IMR-90 (cell line): ENCODE results near the gene PRKAG2. TPM values are rescaled to one million over a fixed set of nuclear protein-coding genes. Genes with fewer than 3 reads are reported as not detected.
A peak's percentile ranks its signal among the peaks of the same experiment; 100 is the strongest.

Experiments used
- ATAC-seq: fragments of 200-7000 bp; cut with Tn5 transposase; 2 replicates; pipeline ENCODE4 v1.9.1; 2020; ENCODE audit warnings: low read depth, mild to moderate bottlenecking, moderate library complexity
- BruUV-seq: library from RNA; stranded (reverse); fragments of 400-500 nt; replicated peaks from 2 replicates; lab custom pipeline; 2021; lab: Mats Ljungman, UMichigan
- CTCF ChIA-PET: fragments of 300-600 bp; formaldehyde crosslinking; extraction: SDS; loops from one replicate; lab custom pipeline; 2021; ENCODE audit warnings: antibody characterized with exemption; lab: Yijun Ruan, JAX
- POLR2A ChIA-PET: fragments of 300-600 bp; sonication (Branson Sonifier 250); formaldehyde crosslinking; loops from one replicate; lab custom pipeline; 2022; ENCODE audit warnings: antibody characterized with exemption; ENCODE audit not compliant: unreplicated experiment; lab: Charles Lee
- DNase-seq: peaks from one replicate; pipeline ENCODE4 v3.0.0; 2013
- H2AFZ ChIP-seq: replicated peaks from 2 replicates; pipeline ENCODE3; 2013; ENCODE audit warnings: low read length, mild to moderate bottlenecking; ENCODE audit not compliant: poor library complexity
- H2AK5ac ChIP-seq: 2 replicates; pipeline ENCODE4 v1.6.1; 2013; ENCODE audit warnings: low read depth, low read length, inconsistent platforms
- H2AK9ac ChIP-seq: replicated peaks from 2 replicates; pipeline ENCODE3; 2013; ENCODE audit warnings: mild to moderate bottlenecking, low read depth, low read length, moderate library complexity; ENCODE audit not compliant: poor library complexity
- H2BK120ac ChIP-seq: 2 replicates; pipeline ENCODE4 v1.6.1; 2013; ENCODE audit warnings: low read depth, low read length, inconsistent platforms
- H2BK15ac ChIP-seq: 3 replicates; pipeline ENCODE4 v1.6.1; 2013; ENCODE audit warnings: low read depth, low read length, inconsistent platforms
- H2BK20ac ChIP-seq: 2 replicates; pipeline ENCODE4 v1.6.1; 2013; ENCODE audit warnings: low read depth, mild to moderate bottlenecking, inconsistent platforms, low read length, moderate library complexity
- H2BK5ac ChIP-seq: 2 replicates; pipeline ENCODE4 v1.6.1; 2013; ENCODE audit warnings: mild to moderate bottlenecking, low read depth, low read length, inconsistent platforms; ENCODE audit not compliant: poor library complexity, severe bottlenecking
- H3K14ac ChIP-seq: replicated peaks from 2 replicates; pipeline ENCODE4 v1.6.1; 2013; ENCODE audit warnings: low read depth, low read length, inconsistent platforms
- H3K18ac ChIP-seq: 2 replicates; pipeline ENCODE4 v1.6.1; 2013; ENCODE audit warnings: low read depth, low read length, control low read depth
- H3K23ac ChIP-seq: 2 replicates; pipeline ENCODE4 v1.6.1; 2013; ENCODE audit warnings: low read depth, low read length, inconsistent platforms
- H3K27ac ChIP-seq: 2 replicates; pipeline ENCODE4 v1.5.1; 2013; ENCODE audit warnings: mild to moderate bottlenecking, control low read depth, low read length; ENCODE audit not compliant: insufficient read depth
- H3K27me3 ChIP-seq: 2 replicates; pipeline ENCODE4 v1.6.1; 2013; ENCODE audit warnings: low read length; ENCODE audit not compliant: control insufficient read depth, insufficient read depth
- H3K36me3 ChIP-seq: 2 replicates; pipeline ENCODE4 v1.6.1; 2013; ENCODE audit warnings: low read length, mixed read lengths; ENCODE audit not compliant: control insufficient read depth, insufficient read depth
- H3K4ac ChIP-seq: 2 replicates; pipeline ENCODE4 v1.6.1; 2013; ENCODE audit warnings: low read depth, low read length, inconsistent platforms
- H3K4me1 ChIP-seq: 2 replicates; pipeline ENCODE4 v1.6.1; 2013; ENCODE audit warnings: low read length, mixed read lengths; ENCODE audit not compliant: control insufficient read depth, insufficient read depth
- H3K4me2 ChIP-seq: 2 replicates; pipeline ENCODE4 v1.6.1; 2013; ENCODE audit warnings: low read depth, mild to moderate bottlenecking, control low read depth, low read length, moderate library complexity
- H3K4me3 ChIP-seq: 2 replicates; pipeline ENCODE4 v1.5.1; 2013; ENCODE audit warnings: low read depth, mild to moderate bottlenecking, control low read depth, low read length, moderate library complexity; ENCODE audit not compliant: insufficient read depth
- H3K56ac ChIP-seq: 2 replicates; pipeline ENCODE4 v1.6.1; 2013; ENCODE audit warnings: low read length, inconsistent platforms; ENCODE audit not compliant: insufficient read depth; ENCODE audit errors: extremely low read depth
- H3K79me1 ChIP-seq, 2 experiments: 2 replicates each; pipeline ENCODE4 v1.6.1; 2013; ENCODE audit warnings: low read length in 2 of 2, inconsistent platforms in 1 of 2, low read depth in 1 of 2
- H3K9ac ChIP-seq: 2 replicates; pipeline ENCODE4 v1.6.1; 2013; ENCODE audit warnings: low read depth, low read length, control low read depth
- H3K9me1 ChIP-seq: 2 replicates; pipeline ENCODE4 v1.6.1; 2013; ENCODE audit warnings: low read length, inconsistent platforms; ENCODE audit not compliant: insufficient read depth
- H3K9me3 ChIP-seq: 2 replicates; pipeline ENCODE4 v1.6.1; 2013; ENCODE audit warnings: low read length; ENCODE audit not compliant: control insufficient read depth, insufficient read depth
- H4K20me1 ChIP-seq: 2 replicates; pipeline ENCODE4 v1.6.1; 2013; ENCODE audit warnings: low read length, inconsistent platforms; ENCODE audit not compliant: insufficient read depth
- H4K5ac ChIP-seq: 2 replicates; pipeline ENCODE4 v1.6.1; 2013; ENCODE audit warnings: mild to moderate bottlenecking, low read depth, low read length, control low read depth
- H4K8ac ChIP-seq, 2 experiments: 2 replicates each; pipeline ENCODE4 v1.6.1; 2013; ENCODE audit warnings: low read depth in 2 of 2, low read length in 2 of 2, control low read depth in 1 of 2, inconsistent platforms in 1 of 2
- H4K91ac ChIP-seq: 2 replicates; pipeline ENCODE4 v1.6.1; 2013; ENCODE audit warnings: low read depth, low read length, inconsistent platforms; ENCODE audit not compliant: insufficient read depth
- BHLHE40 ChIP-seq: fragments of 150-350 bp; IDR thresholded peaks from 2 replicates; pipeline ENCODE4 v1.6.1; 2016; ENCODE audit warnings: mild to moderate bottlenecking, low read depth, low read length
- CEBPB ChIP-seq: IDR thresholded peaks from 2 replicates; pipeline ENCODE4 v1.6.1; 2012; ENCODE audit warnings: low read depth, low read length, improper control_type of control experiment
- CHD1 ChIP-seq: IDR thresholded peaks from 2 replicates; pipeline ENCODE4 v1.6.1; 2012; ENCODE audit warnings: low read depth, low read length, improper control_type of control experiment
- CTCF ChIP-seq: conservative IDR thresholded peaks from 2 replicates; pipeline ENCODE4 v1.5.1; 2012; ENCODE audit warnings: mild to moderate bottlenecking, low read depth, low read length, improper control_type of control experiment
- ELK1 ChIP-seq: fragments of 150-350 bp; IDR thresholded peaks from 2 replicates; pipeline ENCODE4 v1.6.1; 2016; ENCODE audit warnings: low read depth, mild to moderate bottlenecking, low read length, moderate library complexity, borderline replicate concordance
- FOS ChIP-seq: fragments of 150-350 bp; IDR thresholded peaks from 2 replicates; pipeline ENCODE4 v1.6.1; 2016; ENCODE audit warnings: low read depth, low read length
- MAFK ChIP-seq: IDR thresholded peaks from 2 replicates; pipeline ENCODE4 v1.6.1; 2012; ENCODE audit warnings: low read depth, low read length, improper control_type of control experiment
- MAZ ChIP-seq: IDR thresholded peaks from 2 replicates; pipeline ENCODE4 v1.6.1; 2012; ENCODE audit warnings: low read depth, mild to moderate bottlenecking, low read length, improper control_type of control experiment, moderate library complexity, borderline replicate concordance
- MXI1 ChIP-seq: IDR thresholded peaks from 2 replicates; pipeline ENCODE4 v1.6.1; 2012; ENCODE audit warnings: low read depth, mild to moderate bottlenecking, low read length, moderate library complexity, borderline replicate concordance
- NFE2L2 ChIP-seq: fragments of 150-350 bp; IDR thresholded peaks from 2 replicates; pipeline ENCODE4 v1.6.1; 2016; ENCODE audit warnings: low read depth, mild to moderate bottlenecking, low read length
- POLR2A ChIP-seq: IDR thresholded peaks from 2 replicates; pipeline ENCODE4 v1.6.1; 2012; ENCODE audit warnings: mild to moderate bottlenecking, low read depth, low read length
- RAD21 ChIP-seq: IDR thresholded peaks from 2 replicates; pipeline ENCODE4 v1.6.1; 2012; ENCODE audit warnings: low read length, improper control_type of control experiment
- RCOR1 ChIP-seq: IDR thresholded peaks from 2 replicates; pipeline ENCODE4 v1.6.1; 2012; ENCODE audit warnings: mild to moderate bottlenecking, low read length, improper control_type of control experiment; ENCODE audit not compliant: insufficient replicate concordance
- RFX5 ChIP-seq: IDR thresholded peaks from 2 replicates; pipeline ENCODE4 v1.8.0; 2012; ENCODE audit warnings: low read depth, mild to moderate bottlenecking, low read length, moderate library complexity
- SMC3 ChIP-seq: fragments of 150-350 bp; IDR thresholded peaks from 2 replicates; pipeline ENCODE4 v1.6.1; 2016; ENCODE audit warnings: low read depth, mild to moderate bottlenecking, antibody characterized with exemption, low read length, moderate library complexity
- USF2 ChIP-seq: fragments of 150-350 bp; IDR thresholded peaks from 2 replicates; pipeline ENCODE4 v1.6.1; 2017; ENCODE audit warnings: mild to moderate bottlenecking, antibody characterized with exemption, low read length, low read depth
- WGBS, 2 experiments: methylation state at CpG; one replicate each; pipeline versions ENCODE4 v1.1.5 to v1.1.7; 2013; ENCODE audit warnings: missing lambda C conversion rate in 2 of 2; ENCODE audit not compliant: insufficient read length in 1 of 2; ENCODE audit errors: extremely low coverage in 2 of 2; 5-methylcytosine and 5-hydroxymethylcytosine counted together
- dilution Hi-C: fragments of 300-500 bp; cut with HindIII; formaldehyde crosslinking; loops from one replicate; pipeline ENCODE4 v1.14.3; 2018; ENCODE audit warnings: low sequenced_read_pairs; ENCODE audit not compliant: unreplicated experiment
- in situ Hi-C: fragments of 300-500 bp; cut with MboI; formaldehyde crosslinking; loops from 3 replicates; pipeline ENCODE4 v1.14.3; 2019; ENCODE audit warnings: low sequenced_read_pairs, inconsistent platforms, mixed read lengths
- intact Hi-C: fragments of 100-400 bp; cut with micrococcal nuclease; formaldehyde crosslinking; loops from 2 replicates; pipeline ENCODE4 v1.10.0; 2022
- polyA plus RNA-seq, 3 experiments: library from polyadenylated mRNA; depleted of rRNA; stranded (reverse); fragments of >200 nt; gene quantifications; 2 replicates each; pipeline ENCODE4 v1.2.3, GENCODE V29; 2012; ENCODE audit warnings: low replicate concordance in 1 of 3
- total RNA-seq: library from RNA; depleted of rRNA; stranded (reverse); fragments of >200 nt; gene quantifications from 2 replicates; pipeline ENCODE4 v1.2.3, GENCODE V29; 2012

The PRKAG2 gene
- total and polyA plus RNA-seq, 2 of the 4 experiments (the other 2 are of a cell fraction) = 15.4 to 21.6 TPM

- H2AK9ac ChIP-seq = no peak overlapping the region
- H3K14ac ChIP-seq = peak overlapping the region; percentile 93
- no peak overlapping the region for H3K4me3 ChIP-seq
- peak overlapping the region; percentile 67; the same call in 1 of the 2 replicates for H2AK5ac ChIP-seq
- no peaks in the 10 kb centered on the region for H3K36me3 ChIP-seq
- no peaks in the 10 kb centered on the region for H3K27me3 ChIP-seq
- peak; percentile 63 for ATAC-seq
- peaks cover 2% of the 10 kb centered on the region; the same call in 1 of the 2 replicates for H3K9me3 ChIP-seq
- CTCF ChIA-PET = no interaction called here
- peak overlapping the region; percentile 73 for H4K5ac ChIP-seq
- peaks cover 12% of the 10 kb centered on the region for H3K9me1 ChIP-seq
- POLR2A ChIA-PET = no interaction called here
- intact Hi-C loops = no loop called here
- TF ChIP-seq USF2 = no peak
- no peak for TF ChIP-seq CTCF
- TF ChIP-seq MAFK = no peak
- no peak for TF ChIP-seq ELK1
- no peak for TF ChIP-seq RAD21
- TF ChIP-seq MXI1 = no peak
- TF ChIP-seq NFE2L2 = no peak
- no peak for TF ChIP-seq POLR2A
- no peak for TF ChIP-seq CHD1
- TF ChIP-seq SMC3 = no peak
- TF ChIP-seq RFX5 = no peak
- no peak for TF ChIP-seq BHLHE40
- TF ChIP-seq CEBPB = no peak
- no peak for TF ChIP-seq MAZ
- TF ChIP-seq FOS = no peak
- TF ChIP-seq RCOR1 = no peak
- peak overlapping the region; percentile 96 for H2BK20ac ChIP-seq
- H3K4me1 ChIP-seq = peaks cover 3% of the 10 kb centered on the region
- WGBS, 2 experiments = no CpG with 5 or more reads among the region's 9 CpGs
- peak overlapping the region; percentile 82 for H2AFZ ChIP-seq
- no TSS peak for BruUV-seq
- H4K20me1 ChIP-seq = no peaks in the 10 kb centered on the region
- 0 out of 2 replicates have a peak overlapping the region, but pooled peaks have one; percentile 19 for H3K56ac ChIP-seq
- dilution Hi-C loops = no loop called here
- H3K23ac ChIP-seq = peak overlapping the region; percentile 87
- H2BK120ac ChIP-seq = peak overlapping the region; percentile 96
- in situ Hi-C loops = no loop called here
- peak overlapping the region; percentile 97 for H3K4ac ChIP-seq
- no peak overlapping the region for H3K4me2 ChIP-seq
- H3K9ac ChIP-seq = no peak overlapping the region
- peak overlapping the region; percentile 79 for H3K18ac ChIP-seq
- H2BK15ac ChIP-seq = peak overlapping the region; percentile 42
- H3K79me1 ChIP-seq = no peaks in the 10 kb centered on the region; a peak in 1 of 4 replicates
- H3K27ac ChIP-seq = peak overlapping the region; percentile 24
- H4K8ac ChIP-seq = peak overlapping the region; percentile 69 to 70; a peak in 3 of 4 replicates
- H4K91ac ChIP-seq = peak overlapping the region; percentile 94
- DNase-seq = peak; percentile 52
- H2BK5ac ChIP-seq = peak overlapping the region; percentile 9
These were observed 239.1 kb downstream of the PRKAG2 start for GRCh38 chr7:151637781-151638261.
